Measurements from ENCODE around the gene BLID.

- no peak for TF ChIP-seq EZH2 (IDR thresholded peaks at IDR 0.05; ENCODE audit: insufficient read depth, poor library complexity, severe bottlenecking)
- no peak for TF ChIP-seq EZH2phosphoT487 (IDR thresholded peaks at IDR 0.05; ENCODE audit: insufficient read depth, low read depth)
These were observed 15.3 kb downstream of the BLID start for GRCh38 chr11:122100756-122101080.

All from GM23248 (cell line).